ENCODE results near the gene VRK2.

The VRK2 gene

GRCh38 chr2:58120626-58121229 lies 74.1 kb downstream of the VRK2 start:
- WGBS (ENCODE audit: extremely low coverage, insufficient coverage, insufficient read length) = no CpG with 5 or more reads among the region's 5 CpGs
- H4K91ac ChIP-seq (ENCODE audit: low read depth, low read length) = no peak overlapping the region
- H3K18ac ChIP-seq (ENCODE audit: low read length) = no peak overlapping the region
- no peak overlapping the region for H3K9ac ChIP-seq (ENCODE audit: low read length)
- no peaks in the 10 kb centered on the region for H3K9me3 ChIP-seq (ENCODE audit: insufficient read depth, low read depth, low read length)
- H3K14ac ChIP-seq (ENCODE audit: low read length) = no peak overlapping the region
- H3K27me3 ChIP-seq (ENCODE audit: insufficient read depth, low read length) = no peaks in the 10 kb centered on the region
- H2AFZ ChIP-seq (ENCODE audit: insufficient read depth, low read length, poor library complexity) = no peak overlapping the region
- no peak overlapping the region for H4K8ac ChIP-seq (ENCODE audit: low read depth, low read length)
- H3K4ac ChIP-seq (ENCODE audit: low read depth, low read length) = no peak overlapping the region
- no peak overlapping the region for H3K23ac ChIP-seq (ENCODE audit: low read length)
- no peaks in the 10 kb centered on the region for H3K79me1 ChIP-seq (ENCODE audit: low read length)
- no peaks in the 10 kb centered on the region for H3K79me2 ChIP-seq (ENCODE audit: control insufficient read depth, insufficient read depth, low read length, poor library complexity)
- H3K4me2 ChIP-seq (ENCODE audit: low read length) = no peak overlapping the region
- H2BK5ac ChIP-seq (ENCODE audit: low read depth, low read length, poor library complexity) = no peak overlapping the region
- H2BK120ac ChIP-seq (ENCODE audit: insufficient read depth, low read length, poor library complexity) = no peak overlapping the region
- H3K27ac ChIP-seq (ENCODE audit: low read depth, low read length) = no peak overlapping the region
- peaks cover 0 to 1% of the 10 kb centered on the region in 2 experiments for H3K36me3 ChIP-seq (ENCODE audit: control insufficient read depth in 1 of 2, insufficient read depth in 2 of 2, low read length in 2 of 2)
- H2AK5ac ChIP-seq (ENCODE audit: low read length) = no peak overlapping the region
- H3K4me3 ChIP-seq (ENCODE audit: low read depth, low read length) = no peak overlapping the region
- no peak overlapping the region for H4K12ac ChIP-seq (ENCODE audit: low read depth, low read length)
- DNase-seq = no peak
- H3K4me1 ChIP-seq (ENCODE audit: control insufficient read depth in 1 of 2, insufficient read depth in 2 of 2, low read length in 2 of 2) = no peaks in the 10 kb centered on the region
- H2BK12ac ChIP-seq (ENCODE audit: low read length) = no peak overlapping the region

GRCh38 chr2:58122040-58122439 lies 75.4 kb downstream of the VRK2 start:
- no peak overlapping the region for H2BK12ac ChIP-seq (ENCODE audit: low read length)
- H3K4me2 ChIP-seq (ENCODE audit: low read length) = no peak overlapping the region
- H2AFZ ChIP-seq (ENCODE audit: insufficient read depth, low read length, poor library complexity) = no peak overlapping the region
- H3K4ac ChIP-seq (ENCODE audit: low read depth, low read length) = no peak overlapping the region
- H3K23ac ChIP-seq (ENCODE audit: low read length) = no peak overlapping the region
- no peak overlapping the region for H2AK5ac ChIP-seq (ENCODE audit: low read length)
- no peak overlapping the region for H3K27ac ChIP-seq (ENCODE audit: low read depth, low read length)
- no peak overlapping the region for H4K91ac ChIP-seq (ENCODE audit: low read depth, low read length)
- H2BK5ac ChIP-seq (ENCODE audit: low read depth, low read length, poor library complexity) = no peak overlapping the region
- no peak overlapping the region for H4K12ac ChIP-seq (ENCODE audit: low read depth, low read length)
- DNase-seq = no peak
- no peaks in the 10 kb centered on the region for H3K27me3 ChIP-seq (ENCODE audit: insufficient read depth, low read length)
- H3K4me3 ChIP-seq (ENCODE audit: low read depth, low read length) = no peak overlapping the region
- H4K8ac ChIP-seq (ENCODE audit: low read depth, low read length) = no peak overlapping the region
- no peaks in the 10 kb centered on the region for H3K79me1 ChIP-seq (ENCODE audit: low read length)
- H3K4me1 ChIP-seq (ENCODE audit: control insufficient read depth in 1 of 2, insufficient read depth in 2 of 2, low read length in 2 of 2) = no peaks in the 10 kb centered on the region
- no peak overlapping the region for H2BK120ac ChIP-seq (ENCODE audit: insufficient read depth, low read length, poor library complexity)
- H3K9ac ChIP-seq (ENCODE audit: low read length) = no peak overlapping the region
- no peaks in the 10 kb centered on the region for H3K9me3 ChIP-seq (ENCODE audit: insufficient read depth, low read depth, low read length)
- no CpG with 5 or more reads among the region's 3 CpGs for WGBS (ENCODE audit: extremely low coverage, insufficient coverage, insufficient read length)
- H3K14ac ChIP-seq (ENCODE audit: low read length) = no peak overlapping the region
- H3K18ac ChIP-seq (ENCODE audit: low read length) = no peak overlapping the region
- H3K79me2 ChIP-seq (ENCODE audit: control insufficient read depth, insufficient read depth, low read length, poor library complexity) = no peaks in the 10 kb centered on the region
- peaks cover 0 to 1% of the 10 kb centered on the region in 2 experiments for H3K36me3 ChIP-seq (ENCODE audit: control insufficient read depth in 1 of 2, insufficient read depth in 2 of 2, low read length in 2 of 2)

- no CpG with 5 or more reads among the region's 3 CpGs for WGBS (ENCODE audit: extremely low coverage, insufficient coverage, insufficient read length)
- no peak overlapping the region for H2BK120ac ChIP-seq (ENCODE audit: insufficient read depth, low read length, poor library complexity)
- no peak overlapping the region for H2BK5ac ChIP-seq (ENCODE audit: low read depth, low read length, poor library complexity)
- H3K14ac ChIP-seq (ENCODE audit: low read length) = no peak overlapping the region
- no peak overlapping the region for H4K12ac ChIP-seq (ENCODE audit: low read depth, low read length)
- H3K79me1 ChIP-seq (ENCODE audit: low read length) = no peaks in the 10 kb centered on the region
- H3K4ac ChIP-seq (ENCODE audit: low read depth, low read length) = no peak overlapping the region
- H3K79me2 ChIP-seq (ENCODE audit: control insufficient read depth, insufficient read depth, low read length, poor library complexity) = no peaks in the 10 kb centered on the region
- no peaks in the 10 kb centered on the region for H3K4me1 ChIP-seq (ENCODE audit: control insufficient read depth in 1 of 2, insufficient read depth in 2 of 2, low read length in 2 of 2)
- H3K27ac ChIP-seq (ENCODE audit: low read depth, low read length) = no peak overlapping the region
- H2AK5ac ChIP-seq (ENCODE audit: low read length) = no peak overlapping the region
- no peak for DNase-seq
- H3K9me3 ChIP-seq (ENCODE audit: insufficient read depth, low read depth, low read length) = no peaks in the 10 kb centered on the region
- peaks cover 0 to 1% of the 10 kb centered on the region in 2 experiments for H3K36me3 ChIP-seq (ENCODE audit: control insufficient read depth in 1 of 2, insufficient read depth in 2 of 2, low read length in 2 of 2)
- H4K91ac ChIP-seq (ENCODE audit: low read depth, low read length) = no peak overlapping the region
- no peak overlapping the region for H3K4me2 ChIP-seq (ENCODE audit: low read length)
- no peak overlapping the region for H3K23ac ChIP-seq (ENCODE audit: low read length)
- H3K27me3 ChIP-seq (ENCODE audit: insufficient read depth, low read length) = no peaks in the 10 kb centered on the region
- no peak overlapping the region for H3K18ac ChIP-seq (ENCODE audit: low read length)
- H3K9ac ChIP-seq (ENCODE audit: low read length) = no peak overlapping the region
- no peak overlapping the region for H3K4me3 ChIP-seq (ENCODE audit: low read depth, low read length)
- no peak overlapping the region for H2AFZ ChIP-seq (ENCODE audit: insufficient read depth, low read length, poor library complexity)
- no peak overlapping the region for H4K8ac ChIP-seq (ENCODE audit: low read depth, low read length)
- no peak overlapping the region for H2BK12ac ChIP-seq (ENCODE audit: low read length)
These were observed 75.9 kb downstream of the VRK2 start for GRCh38 chr2:58122540-58122939.

- no peak overlapping the region for H2BK12ac ChIP-seq (ENCODE audit: low read length)
- no peak overlapping the region for H3K27ac ChIP-seq (ENCODE audit: low read depth, low read length)
- H3K14ac ChIP-seq (ENCODE audit: low read length) = no peak overlapping the region
- H4K91ac ChIP-seq (ENCODE audit: low read depth, low read length) = no peak overlapping the region
- H3K27me3 ChIP-seq (ENCODE audit: insufficient read depth, low read length) = no peaks in the 10 kb centered on the region
- peaks cover 0 to 1% of the 10 kb centered on the region in 2 experiments for H3K4me1 ChIP-seq (ENCODE audit: control insufficient read depth in 1 of 2, insufficient read depth in 2 of 2, low read length in 2 of 2)
- no CpG with 5 or more reads among the region's 3 CpGs for WGBS (ENCODE audit: extremely low coverage, insufficient coverage, insufficient read length)
- H2BK5ac ChIP-seq (ENCODE audit: low read depth, low read length, poor library complexity) = no peak overlapping the region
- no peak overlapping the region for H2AFZ ChIP-seq (ENCODE audit: insufficient read depth, low read length, poor library complexity)
- H3K4ac ChIP-seq (ENCODE audit: low read depth, low read length) = no peak overlapping the region
- H3K18ac ChIP-seq (ENCODE audit: low read length) = no peak overlapping the region
- no peak for DNase-seq
- no peaks in the 10 kb centered on the region for H3K79me2 ChIP-seq (ENCODE audit: control insufficient read depth, insufficient read depth, low read length, poor library complexity)
- no peak overlapping the region for H3K4me2 ChIP-seq (ENCODE audit: low read length)
- peaks cover 0 to 1% of the 10 kb centered on the region in 2 experiments for H3K36me3 ChIP-seq (ENCODE audit: control insufficient read depth in 1 of 2, insufficient read depth in 2 of 2, low read length in 2 of 2)
- H3K9ac ChIP-seq (ENCODE audit: low read length) = no peak overlapping the region
- no peak overlapping the region for H3K23ac ChIP-seq (ENCODE audit: low read length)
- no peaks in the 10 kb centered on the region for H3K9me3 ChIP-seq (ENCODE audit: insufficient read depth, low read depth, low read length)
- no peak overlapping the region for H2AK5ac ChIP-seq (ENCODE audit: low read length)
- H4K12ac ChIP-seq (ENCODE audit: low read depth, low read length) = no peak overlapping the region
- H2BK120ac ChIP-seq (ENCODE audit: insufficient read depth, low read length, poor library complexity) = no peak overlapping the region
- no peak overlapping the region for H4K8ac ChIP-seq (ENCODE audit: low read depth, low read length)
- no peaks in the 10 kb centered on the region for H3K79me1 ChIP-seq (ENCODE audit: low read length)
- H3K4me3 ChIP-seq (ENCODE audit: low read depth, low read length) = no peak overlapping the region
These were observed 80.5 kb downstream of the VRK2 start for GRCh38 chr2:58127111-58127510.

Measured in trophoblast cell (in vitro differentiated cells and primary cell).